GM21529 (cell line): ENCODE data around the gene POLR2I.

Experiments
- ATAC-seq: cut with Tn5 transposase; IDR thresholded peaks from one replicate; pipeline ENCODE4 v1.9.1; 2021; ENCODE audit not compliant: unreplicated experiment

Gene POLR2I

GRCh38 chr19:36064826-36065225 lies 49.8 kb downstream of the POLR2I start:
- no peak for ATAC-seq
